ENCODE measurements around the gene ATP1B1.
"Not testable (repeated sequence)": the region's sequence is repeated elsewhere in the genome, so short reads cannot be mapped to it uniquely, and the experiment has no call there.

Gene ATP1B1

DNA sequence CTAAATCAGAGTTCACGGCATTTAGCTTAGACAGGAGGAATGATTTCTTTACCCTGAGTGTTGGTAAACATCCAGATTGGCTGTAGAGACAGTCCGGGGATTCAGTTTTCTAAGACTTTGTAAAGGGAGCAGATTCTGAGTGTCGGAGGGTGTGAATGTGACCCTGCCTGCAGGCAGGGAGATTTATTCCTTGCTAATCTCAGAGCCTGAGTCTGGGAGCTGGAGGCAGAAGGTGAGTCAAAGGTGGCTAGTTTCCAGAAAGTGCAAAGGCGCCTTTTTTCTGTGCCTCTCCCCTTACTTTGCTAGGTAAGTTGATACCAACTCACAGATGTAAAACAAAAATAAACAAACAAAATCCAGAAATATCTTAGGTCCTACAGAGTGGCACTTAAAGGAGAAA, 11.7 kb downstream of the ATP1B1 start:
- no peak for DNase-seq

DNA sequence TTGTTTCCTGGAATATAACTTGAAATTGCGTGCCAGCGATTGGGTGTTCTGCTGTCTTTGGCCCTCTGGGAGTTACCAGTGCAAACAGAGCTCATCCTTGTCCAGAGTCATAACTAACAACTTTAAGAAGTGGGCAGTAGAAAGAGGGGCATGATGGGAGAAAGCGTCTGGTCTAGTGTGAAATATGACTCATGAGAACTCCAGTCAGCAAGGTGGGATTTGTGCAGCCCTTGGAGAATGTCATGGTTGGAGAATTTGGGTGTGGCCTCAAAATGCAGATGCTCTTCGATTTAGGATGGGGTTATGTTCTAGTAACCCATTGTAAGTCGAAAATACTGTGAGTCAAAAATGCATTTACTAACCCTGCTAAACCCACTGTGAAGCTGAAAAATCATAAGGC, 12.9 kb downstream of the ATP1B1 start:
- no peak for DNase-seq

- DNase-seq, result no peak
Measured at GRCh38 chr1:169120066-169120465, 13.6 kb downstream of the ATP1B1 start.

DNA sequence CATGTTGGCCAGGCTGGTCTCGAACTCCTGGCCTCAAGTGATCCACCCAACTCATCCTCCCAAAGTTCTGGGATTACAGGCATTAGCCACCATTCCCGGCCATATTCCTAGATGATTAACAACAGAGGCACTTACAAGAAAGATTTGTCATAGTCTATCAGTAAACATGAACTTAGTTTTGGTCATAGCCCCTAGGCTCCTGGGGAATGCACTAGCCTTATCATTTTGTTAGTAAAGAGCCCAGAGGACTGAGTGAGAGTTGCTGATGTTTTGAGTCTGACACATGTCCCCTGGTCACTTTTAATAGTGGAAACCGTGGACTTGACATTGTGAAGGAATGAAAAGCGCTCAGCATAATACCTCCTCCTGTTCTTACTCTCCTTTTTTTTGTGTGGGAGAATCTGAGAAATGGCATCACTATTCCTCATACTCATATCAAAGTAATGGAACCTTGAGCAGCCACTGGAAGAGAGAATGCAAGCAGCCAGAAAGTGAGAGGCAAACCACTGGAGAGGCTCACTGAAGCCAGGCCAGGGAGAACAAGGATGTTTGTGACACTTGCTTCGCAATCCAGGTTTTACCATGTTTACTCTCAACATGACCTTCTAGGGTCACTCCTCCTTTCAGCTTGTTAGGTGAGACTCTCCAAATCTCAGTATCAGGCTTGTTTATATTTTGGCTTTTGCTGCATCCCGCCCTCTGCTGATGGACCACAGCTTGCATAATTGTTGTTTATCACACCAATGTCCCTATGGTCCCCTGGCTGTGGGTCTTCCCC, 14.8 kb downstream of the ATP1B1 start:
- DNase-seq, result no peak

DNA sequence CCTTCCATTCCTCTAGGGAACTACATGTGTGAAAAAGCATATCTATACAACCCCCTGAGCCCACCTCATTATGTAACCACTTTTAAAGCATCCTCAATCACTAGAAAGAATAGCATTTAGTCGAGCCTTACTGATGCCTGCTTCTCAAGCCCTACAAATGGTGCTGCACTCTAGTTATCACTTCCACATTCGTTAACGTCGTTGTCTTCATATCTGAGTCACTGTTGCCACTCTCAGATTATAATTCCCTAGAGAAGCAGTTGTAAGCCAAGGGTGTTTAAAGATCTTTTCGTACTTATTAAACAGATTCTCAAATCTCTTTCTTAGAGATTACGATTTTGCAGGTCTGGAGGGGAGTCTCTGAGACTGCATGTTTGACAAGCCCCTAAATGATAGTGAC, 16.5 kb downstream of the ATP1B1 start:
- no peak for DNase-seq

- DNase-seq, result no peak
Measured at GRCh38 chr1:169124459-169124858, 18.0 kb downstream of the ATP1B1 start.

GRCh38 chr1:169125597-169125996, 19.1 kb downstream of the ATP1B1 start:
- DNase-seq, result not testable (repeated sequence)

DNA sequence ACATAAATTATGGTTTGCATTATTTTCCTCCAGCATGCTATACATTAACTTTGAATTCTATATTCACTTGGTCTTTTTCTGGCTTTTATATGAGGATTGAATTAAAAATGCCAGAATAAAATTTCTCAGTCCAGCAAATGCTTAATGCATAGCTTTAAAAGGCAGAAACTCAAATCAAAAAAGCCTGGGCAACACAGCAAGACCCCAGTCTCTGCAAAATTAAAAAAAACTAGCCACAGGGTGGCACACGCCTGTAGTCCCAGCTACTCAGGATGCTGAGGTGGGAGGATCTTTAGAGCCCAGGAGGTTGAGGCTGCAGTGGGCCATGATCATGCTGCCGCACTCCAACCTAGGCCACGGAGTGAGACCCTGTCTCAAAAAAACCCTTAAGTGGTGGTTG, 19.8 kb downstream of the ATP1B1 start:
- DNase-seq, result no peak

DNA sequence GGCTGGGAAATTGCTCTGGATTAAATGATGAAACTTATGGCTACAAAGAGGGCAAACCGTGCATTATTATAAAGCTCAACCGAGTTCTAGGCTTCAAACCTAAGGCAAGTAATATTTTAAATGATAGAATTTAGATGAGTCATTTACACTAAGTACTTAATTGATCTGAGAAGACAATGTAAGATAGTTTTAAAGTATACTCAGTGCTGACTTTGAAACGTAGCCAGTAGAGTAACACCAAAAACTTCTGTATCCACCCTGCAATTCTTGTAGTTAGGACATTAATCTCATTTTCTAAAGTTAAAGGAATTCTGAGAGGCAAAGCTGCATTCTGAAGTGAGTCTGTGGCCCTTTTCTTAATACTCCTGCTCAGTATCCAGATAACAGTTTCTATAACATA, 20.8 kb downstream of the ATP1B1 start:
- DNase-seq, result no peak

GRCh38 chr1:169128562-169128961, 22.1 kb downstream of the ATP1B1 start:
- no peak for DNase-seq

DNA sequence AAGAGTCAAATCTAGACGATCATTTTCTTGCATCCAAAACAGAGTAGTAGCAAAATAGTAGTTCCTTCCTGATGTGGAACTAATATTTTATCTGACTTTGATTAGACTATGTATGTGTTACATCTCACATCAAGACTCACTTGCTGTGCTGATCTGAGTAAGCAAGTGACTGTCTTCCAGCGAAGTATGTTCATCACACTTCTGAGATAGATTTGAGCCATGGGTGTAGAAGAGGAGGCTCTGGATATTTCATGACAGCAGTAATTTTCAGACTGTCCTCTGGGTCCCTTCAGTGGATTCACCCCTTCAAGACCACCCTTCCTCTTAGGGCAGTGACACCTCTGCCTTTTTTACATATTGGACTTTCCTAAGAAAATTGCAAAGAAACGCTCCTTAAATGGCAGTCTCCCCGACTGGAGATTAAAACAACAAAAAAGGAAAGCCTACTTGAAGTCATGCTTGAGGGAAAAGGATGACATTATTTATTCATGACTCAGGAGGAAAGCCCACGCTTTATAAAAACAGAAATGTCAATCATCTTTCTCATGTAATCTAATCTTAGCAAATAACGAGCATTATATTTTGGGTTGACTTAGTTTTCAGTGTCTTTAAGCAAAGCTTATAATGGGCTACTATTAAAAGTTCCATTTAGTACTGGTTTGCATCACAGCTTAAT, 22.8 kb downstream of the ATP1B1 start:
- DNase-seq, result no peak

GRCh38 chr1:169130683-169131082, 24.2 kb downstream of the ATP1B1 start:
- no peak for DNase-seq

DNA sequence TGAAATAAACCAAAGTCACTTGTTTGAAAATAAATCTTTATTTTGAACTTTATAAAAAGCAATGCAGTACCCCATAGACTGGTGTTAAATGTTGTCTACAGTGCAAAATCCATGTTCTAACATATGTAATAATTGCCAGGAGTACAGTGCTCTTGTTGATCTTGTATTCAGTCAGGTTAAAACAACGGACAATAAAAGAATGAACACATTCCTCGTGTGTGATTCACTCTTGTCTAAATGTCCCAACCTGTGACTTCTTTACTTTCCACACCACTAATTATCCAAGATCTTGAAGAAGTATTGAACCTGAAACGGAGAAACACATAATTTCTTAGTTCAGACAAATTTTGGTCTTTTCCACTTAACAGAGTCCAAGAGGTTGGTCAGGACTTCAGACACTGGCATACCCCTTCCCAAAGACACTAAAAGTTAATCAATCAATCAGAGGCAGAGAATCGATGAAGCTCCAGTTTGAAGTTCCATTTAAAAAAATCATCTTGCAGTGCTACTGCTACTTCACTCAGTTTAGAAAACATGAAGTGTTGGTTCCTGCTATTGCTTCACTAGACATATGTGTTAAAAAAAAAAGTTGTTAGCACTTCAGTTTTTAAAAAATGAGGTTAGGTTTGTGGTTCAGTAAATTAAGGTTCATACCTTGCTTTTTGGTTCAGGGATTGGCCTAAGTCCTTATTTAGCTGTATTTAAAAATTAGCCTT, 26.2 kb downstream of the ATP1B1 start:
- DNase-seq, result no peak

GRCh38 chr1:169133228-169133576, 26.7 kb downstream of the ATP1B1 start:
- DNase-seq, result no peak

DNA sequence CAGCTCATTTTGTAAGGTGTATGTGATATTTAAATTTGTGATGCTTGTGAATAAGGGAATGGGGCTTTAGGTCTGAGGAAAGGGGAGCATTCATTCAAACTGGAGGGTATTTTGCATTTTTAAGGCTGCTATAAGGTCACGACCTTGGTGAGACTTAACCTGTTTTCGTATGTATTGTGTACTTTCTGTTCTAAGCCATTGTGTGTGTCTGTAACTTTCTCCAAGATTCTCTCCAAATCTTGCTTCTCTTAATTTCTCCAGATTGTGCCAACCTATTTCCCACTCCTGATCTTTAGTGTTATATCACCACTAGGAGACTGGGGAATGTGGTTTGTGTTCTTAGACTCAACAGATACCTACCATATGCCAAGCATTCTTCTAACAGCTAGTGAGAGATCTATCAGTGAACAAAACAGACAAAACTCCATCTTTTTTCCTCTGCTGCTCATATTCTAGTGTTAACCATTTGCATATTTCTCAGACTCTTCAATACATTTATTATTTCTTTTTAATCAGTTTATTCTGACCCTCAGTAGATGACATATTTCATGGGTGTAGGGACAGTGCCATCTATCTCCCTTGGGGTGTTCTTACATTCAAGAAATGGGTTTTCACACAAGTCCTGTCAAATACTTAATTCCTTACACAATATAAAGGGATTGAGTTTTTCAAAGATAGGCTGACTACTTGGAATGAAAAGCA, 27.5 kb downstream of the ATP1B1 start:
- DNase-seq, result no peak

GRCh38 chr1:169137357-169137756, 30.9 kb downstream of the ATP1B1 start:
- no peak for DNase-seq

DNA sequence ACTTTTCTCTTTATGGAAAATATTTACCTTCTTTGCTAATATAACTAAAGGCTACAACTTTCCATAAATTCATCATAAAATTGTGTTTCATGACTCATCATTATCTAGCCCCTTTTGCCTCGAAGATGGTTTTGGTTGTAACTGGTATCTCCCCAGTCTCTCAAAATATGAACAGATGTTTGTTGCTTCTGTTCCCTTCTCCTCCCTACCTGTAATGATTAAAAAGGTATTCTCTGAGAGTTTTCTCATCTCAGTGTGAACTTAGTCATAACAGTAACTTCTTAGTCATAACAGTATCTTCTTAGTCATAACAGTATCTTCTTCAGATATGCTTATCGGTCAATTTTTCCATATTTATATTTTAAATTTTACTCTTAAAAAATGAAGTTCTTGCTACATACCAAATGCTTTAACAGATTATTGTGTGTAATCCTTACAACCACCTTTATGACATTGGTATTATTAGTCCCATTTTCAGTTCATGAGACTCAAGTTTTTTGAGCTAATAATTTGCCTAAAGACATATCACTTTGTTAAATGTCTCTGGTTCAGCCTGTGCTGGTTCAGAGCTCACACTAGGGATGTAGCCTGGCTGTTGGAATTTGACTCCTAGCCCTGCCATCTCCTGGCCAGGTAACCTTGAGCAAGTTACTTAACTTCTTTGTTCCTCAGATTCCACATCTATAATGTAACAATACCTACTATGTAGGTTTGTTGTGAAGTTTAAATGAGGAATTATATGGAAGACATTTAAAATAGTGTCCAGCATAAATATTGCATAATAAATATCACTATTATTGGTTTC, 32.6 kb downstream of the ATP1B1 start:
- DNase-seq, result no peak

- no peak for DNase-seq
Measured at GRCh38 chr1:169141356-169141755, 34.9 kb downstream of the ATP1B1 start.

- DNase-seq, result no peak
Measured at GRCh38 chr1:169142129-169142528, 35.6 kb downstream of the ATP1B1 start.

- DNase-seq, result no peak
Measured at GRCh38 chr1:169143346-169143745, 36.9 kb downstream of the ATP1B1 start.

- DNase-seq, result no peak
Measured at GRCh38 chr1:169143984-169144383, 37.5 kb downstream of the ATP1B1 start.

- no peak for DNase-seq
Measured at GRCh38 chr1:169144941-169145626, 38.6 kb downstream of the ATP1B1 start.
